Liver (tissue), 3 donors: ENCODE measurements around the gene BCL2L1.

Experiments used
- ATF3 ChIP-seq: IDR thresholded peaks from 2 replicates; pipeline ENCODE4 v1.6.1; 2016; ENCODE audit warnings: antibody characterized with exemption
- CTCF ChIP-seq: fragments of 150-350 bp; IDR thresholded peaks from 2 replicates; pipeline ENCODE4 v1.5.1; 2017; ENCODE audit warnings: improper control_type of control experiment, low read depth, low read length; ENCODE audit not compliant: missing input control
- FOXA1 ChIP-seq: IDR thresholded peaks from 2 replicates; pipeline ENCODE4 v1.6.1; 2016; ENCODE audit warnings: antibody characterized with exemption
- GABPA ChIP-seq, 2 donors: IDR thresholded peaks in 1 of 2; conservative IDR thresholded peaks in 1 of 2; 2 replicates each; pipeline ENCODE4 v1.6.1; 2016; ENCODE audit warnings: antibody characterized with exemption in 2 of 2, mild to moderate bottlenecking in 1 of 2, moderate library complexity in 1 of 2
- HNF4A ChIP-seq, 2 donors: conservative IDR thresholded peaks; 2 replicates each; pipeline ENCODE4 v1.6.1; 2016; ENCODE audit warnings: antibody characterized with exemption in 2 of 2, mild to moderate bottlenecking in 2 of 2
- JUND ChIP-seq, 2 donors: IDR thresholded peaks; 2 replicates each; pipeline ENCODE4 v1.6.1; 2016; ENCODE audit warnings: antibody characterized with exemption in 2 of 2
- MAX ChIP-seq: IDR thresholded peaks from 2 replicates; pipeline ENCODE4 v1.6.1; 2016; ENCODE audit warnings: antibody characterized with exemption
- RAD21 ChIP-seq, 2 donors: IDR thresholded peaks; 2 replicates each; pipeline ENCODE4 v1.6.1; 2016; ENCODE audit warnings: antibody characterized with exemption in 2 of 2, mild to moderate bottlenecking in 2 of 2
- REST ChIP-seq: IDR thresholded peaks from 2 replicates; pipeline ENCODE4 v1.6.1; 2016; ENCODE audit warnings: antibody characterized with exemption, mild to moderate bottlenecking
- RXRA ChIP-seq, 2 donors: IDR thresholded peaks; 2 replicates each; pipeline ENCODE4 v1.6.1; 2017 to 2018; ENCODE audit warnings: antibody characterized with exemption in 2 of 2, mild to moderate bottlenecking in 1 of 2
- TAF1 ChIP-seq: conservative IDR thresholded peaks from 2 replicates; pipeline ENCODE4 v1.6.1; 2016; ENCODE audit warnings: antibody characterized with exemption, mild to moderate bottlenecking
- ZBTB33 ChIP-seq: IDR thresholded peaks from 2 replicates; pipeline ENCODE4 v1.6.1; 2016; ENCODE audit warnings: antibody characterized with exemption
- donor health status: healthy.
- donor health status: healthy.

GRCh38 chr20:31691646-31692275 lies 30.9 kb downstream of the BCL2L1 start:
- TF ChIP-seq CTCF (no peak), TAF1 (no peak), JUND (IDR thresholded peaks at IDR 0.05) (no peak), GABPA (IDR thresholded peaks at IDR 0.05 in 1 of 2, conservative IDR thresholded peaks at IDR 0.05 in 1 of 2) (no peak), MAX (no peak), HNF4A (conservative IDR thresholded peaks at IDR 0.05) (no peak), ATF3 (no peak), RXRA (IDR thresholded peaks at IDR 0.05) (no peak), RAD21 (IDR thresholded peaks at IDR 0.05) (no peak), ZBTB33 (no peak), REST (no peak), FOXA1 (no peak)
